BE2C (cell line): Measurements from ENCODE around the gene ZNF593.

ENCODE experiments used
- DNase-seq: peaks from one replicate; pipeline ENCODE4 v3.0.0-alpha.2; 2020
- H3K27me3 ChIP-seq: fragments of 250-450 bp; sonication (Bioruptor Pico); 2 replicates; pipeline ENCODE4 v1.5.1; 2020; ENCODE audit warnings: mild to moderate bottlenecking
- H3K36me3 ChIP-seq: fragments of 250-450 bp; sonication (Bioruptor Pico); 2 replicates; pipeline ENCODE4 v1.5.1; 2020; ENCODE audit warnings: mild to moderate bottlenecking
- H3K4me1 ChIP-seq: fragments of 250-450 bp; sonication (Bioruptor Pico); 2 replicates; pipeline ENCODE4 v1.5.1; 2020
- H3K4me3 ChIP-seq: 2 replicates; pipeline ENCODE4 v1.5.1; 2011; ENCODE audit warnings: low read depth, low read length
- H3K9me3 ChIP-seq: fragments of 250-450 bp; sonication (Bioruptor Pico); 2 replicates; pipeline ENCODE4 v1.5.1; 2020
- TF ChIP-seq, protein P1 (sequence below): IDR thresholded peaks from 2 replicates; pipeline ENCODE4 v1.5.1; 2012; ENCODE audit warnings: mild to moderate bottlenecking, low read depth, low read length

ZNF593 gene

DNA sequence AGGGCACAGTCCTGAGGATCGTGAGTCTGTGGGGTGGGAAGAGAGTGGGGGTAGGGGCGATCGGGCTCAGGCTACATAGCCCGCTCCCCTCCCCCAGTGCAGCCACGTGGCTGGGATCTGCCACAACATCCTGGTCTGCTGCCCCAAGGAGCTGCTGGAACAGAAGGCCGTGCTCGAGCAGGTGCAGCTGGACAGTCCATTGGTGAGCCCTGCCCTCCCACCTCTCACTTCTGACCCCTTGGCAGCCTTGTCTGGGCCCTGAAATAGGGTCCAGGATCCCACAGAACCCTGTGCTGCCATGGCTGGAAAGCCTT is 12.6 kb downstream of the ZNF593 start:
- DNase-seq = no peak
- no peaks in the 10 kb centered on the region for H3K9me3 ChIP-seq
- no peak overlapping the region for H3K4me3 ChIP-seq
- no peaks in the 10 kb centered on the region for H3K27me3 ChIP-seq
- no peaks in the 10 kb centered on the region for H3K36me3 ChIP-seq
- H3K4me1 ChIP-seq = no peaks in the 10 kb centered on the region
- TF ChIP-seq, protein P1, sequence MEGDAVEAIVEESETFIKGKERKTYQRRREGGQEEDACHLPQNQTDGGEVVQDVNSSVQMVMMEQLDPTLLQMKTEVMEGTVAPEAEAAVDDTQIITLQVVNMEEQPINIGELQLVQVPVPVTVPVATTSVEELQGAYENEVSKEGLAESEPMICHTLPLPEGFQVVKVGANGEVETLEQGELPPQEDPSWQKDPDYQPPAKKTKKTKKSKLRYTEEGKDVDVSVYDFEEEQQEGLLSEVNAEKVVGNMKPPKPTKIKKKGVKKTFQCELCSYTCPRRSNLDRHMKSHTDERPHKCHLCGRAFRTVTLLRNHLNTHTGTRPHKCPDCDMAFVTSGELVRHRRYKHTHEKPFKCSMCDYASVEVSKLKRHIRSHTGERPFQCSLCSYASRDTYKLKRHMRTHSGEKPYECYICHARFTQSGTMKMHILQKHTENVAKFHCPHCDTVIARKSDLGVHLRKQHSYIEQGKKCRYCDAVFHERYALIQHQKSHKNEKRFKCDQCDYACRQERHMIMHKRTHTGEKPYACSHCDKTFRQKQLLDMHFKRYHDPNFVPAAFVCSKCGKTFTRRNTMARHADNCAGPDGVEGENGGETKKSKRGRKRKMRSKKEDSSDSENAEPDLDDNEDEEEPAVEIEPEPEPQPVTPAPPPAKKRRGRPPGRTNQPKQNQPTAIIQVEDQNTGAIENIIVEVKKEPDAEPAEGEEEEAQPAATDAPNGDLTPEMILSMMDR = no peak

DNA sequence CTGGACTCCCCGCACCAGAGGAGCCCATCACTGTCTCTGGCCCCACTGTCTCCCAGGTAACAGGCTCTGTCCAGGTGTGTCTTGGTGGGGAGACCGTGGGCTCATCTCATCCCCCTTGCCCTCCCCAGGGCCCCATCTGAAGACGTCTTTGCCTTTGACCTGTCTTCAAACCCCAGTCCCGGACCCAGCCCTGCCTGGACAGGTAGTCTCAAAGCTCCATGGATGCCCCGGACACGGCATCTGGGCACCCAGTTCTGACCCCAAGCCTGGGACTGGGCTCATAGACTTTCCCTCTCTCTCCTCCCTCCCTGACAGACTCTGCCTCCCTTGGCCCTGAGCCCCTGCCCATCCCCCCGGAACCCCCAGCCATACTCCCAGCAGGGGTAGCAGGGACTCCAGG is 14.4 kb downstream of the ZNF593 start:
- no peaks in the 10 kb centered on the region for H3K27me3 ChIP-seq
- no peaks in the 10 kb centered on the region for H3K9me3 ChIP-seq
- DNase-seq = no peak
- TF ChIP-seq, protein P1 = no peak
- no peak overlapping the region for H3K4me3 ChIP-seq
- H3K36me3 ChIP-seq = no peaks in the 10 kb centered on the region
- no peaks in the 10 kb centered on the region for H3K4me1 ChIP-seq

DNA sequence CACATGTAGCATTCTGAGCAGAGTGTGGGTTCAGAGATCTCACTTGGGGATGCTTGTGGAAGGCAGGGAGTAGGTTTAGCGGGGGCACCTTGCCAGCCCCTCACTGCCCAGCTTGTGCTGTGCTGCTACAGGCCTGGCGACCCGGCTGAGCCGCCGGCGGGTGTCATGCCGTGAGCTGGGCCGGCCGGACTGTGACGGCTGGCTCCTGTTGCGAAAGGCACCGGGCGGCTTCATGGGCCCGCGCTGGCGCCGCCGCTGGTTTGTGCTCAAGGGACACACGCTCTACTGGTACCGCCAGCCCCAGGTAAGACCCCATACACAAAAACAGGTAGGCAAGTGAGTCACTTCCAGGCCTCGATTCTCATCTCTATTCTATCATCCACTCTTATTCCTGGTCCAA is 15.2 kb downstream of the ZNF593 start:
- Histone ChIP-seq H3K4me1 (no peaks in the 10 kb centered on the region), H3K4me3 (no peak overlapping the region), H3K9me3 (no peaks in the 10 kb centered on the region), H3K36me3 (no peaks in the 10 kb centered on the region), H3K27me3 (no peaks in the 10 kb centered on the region)
- TF ChIP-seq, protein P1 = no peak
- no peak for DNase-seq

DNA sequence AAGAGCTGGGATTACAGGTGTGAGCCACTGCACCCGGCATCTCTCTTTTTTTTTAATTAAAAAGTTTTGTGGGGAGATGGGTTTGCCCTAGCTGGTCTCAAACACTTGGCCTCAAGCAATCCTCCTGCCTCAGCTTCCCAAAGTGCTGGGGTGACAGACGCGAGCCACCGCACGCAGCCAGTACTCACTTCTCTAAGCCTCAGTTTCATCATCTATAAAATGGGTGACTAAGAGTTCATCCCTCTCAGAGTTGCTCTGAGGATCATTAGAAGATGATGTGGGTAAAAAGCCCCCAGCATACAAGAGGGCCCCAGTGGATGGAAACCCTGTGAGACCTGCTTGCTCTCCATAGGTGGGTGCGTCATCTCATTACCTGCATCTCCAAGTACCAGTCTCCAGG is 18.2 kb downstream of the ZNF593 start:
- no peak overlapping the region for H3K4me3 ChIP-seq
- H3K9me3 ChIP-seq = no peaks in the 10 kb centered on the region
- H3K4me1 ChIP-seq = no peaks in the 10 kb centered on the region
- TF ChIP-seq, protein P1 = no peak
- H3K27me3 ChIP-seq = no peaks in the 10 kb centered on the region
- H3K36me3 ChIP-seq = no peaks in the 10 kb centered on the region
- DNase-seq = no peak

DNA sequence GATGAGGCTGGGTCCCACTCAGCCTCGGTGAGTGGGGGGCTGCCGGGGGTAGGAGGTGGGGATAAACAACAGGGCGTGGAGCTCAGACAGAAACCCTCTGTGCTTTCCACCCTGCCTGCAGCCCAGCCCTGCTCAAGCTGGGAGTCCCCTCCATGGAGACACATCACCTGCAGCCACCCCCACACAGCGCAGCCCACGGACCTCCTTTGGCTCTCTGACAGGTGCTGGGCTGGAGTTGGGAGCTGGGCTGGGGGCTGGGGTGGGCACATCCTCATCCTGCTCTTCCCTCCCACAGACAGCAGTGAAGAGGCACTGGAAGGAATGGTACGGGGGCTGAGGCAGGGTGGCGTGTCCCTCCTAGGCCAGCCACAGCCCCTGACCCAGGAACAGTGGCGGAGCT is 18.8 kb downstream of the ZNF593 start:
- no peak for DNase-seq
- Histone ChIP-seq H3K27me3 (no peaks in the 10 kb centered on the region), H3K36me3 (no peaks in the 10 kb centered on the region), H3K9me3 (no peaks in the 10 kb centered on the region), H3K4me1 (no peaks in the 10 kb centered on the region), H3K4me3 (no peak overlapping the region)
- TF ChIP-seq, protein P1 = no peak

DNA sequence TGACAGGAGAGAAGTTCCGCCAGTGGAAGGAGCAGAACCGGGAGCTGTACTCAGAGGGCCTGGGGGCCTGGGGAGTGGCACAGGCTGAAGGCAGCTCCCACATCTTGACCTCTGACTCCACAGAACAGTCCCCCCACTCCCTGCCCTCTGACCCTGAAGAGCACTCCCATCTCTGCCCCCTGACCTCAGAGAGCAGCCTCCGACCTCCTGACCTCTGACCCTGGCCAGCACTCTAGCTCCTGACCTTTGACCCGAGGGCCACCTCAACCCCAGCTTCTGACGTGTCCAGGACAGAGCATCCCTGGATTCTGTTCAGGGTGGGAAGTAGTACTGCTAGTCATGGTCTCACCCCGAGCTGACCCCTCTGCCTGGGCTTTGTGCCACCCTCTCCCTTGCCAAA is 19.6 kb downstream of the ZNF593 start:
- TF ChIP-seq, protein P1 = no peak
- no peak for DNase-seq
- no peaks in the 10 kb centered on the region for H3K36me3 ChIP-seq
- H3K4me1 ChIP-seq = no peaks in the 10 kb centered on the region
- no peaks in the 10 kb centered on the region for H3K27me3 ChIP-seq
- H3K4me3 ChIP-seq = no peak overlapping the region
- no peaks in the 10 kb centered on the region for H3K9me3 ChIP-seq
